ENCODE data around the gene PRAMEF12.
"Not testable (repeated sequence)": the region's sequence is repeated elsewhere in the genome, so short reads cannot be mapped to it uniquely, and the experiment has no call there.

The PRAMEF12 gene

GRCh38 chr1:12772520-12772919 is 1.0 kb upstream of the PRAMEF12 start:
- no peak for DNase-seq

GRCh38 chr1:12774801-12775345 is 1.3 kb downstream of the PRAMEF12 start:
- no peak for DNase-seq

- DNase-seq = no peak
These were observed 1.9 kb downstream of the PRAMEF12 start for GRCh38 chr1:12775443-12775842.

- no peak for DNase-seq
These were observed 3.4 kb downstream of the PRAMEF12 start for GRCh38 chr1:12776801-12777557.

GRCh38 chr1:12778061-12778460 is 4.5 kb downstream of the PRAMEF12 start:
- no peak for DNase-seq

GRCh38 chr1:12778907-12779306 is 5.4 kb downstream of the PRAMEF12 start:
- no peak for DNase-seq

GRCh38 chr1:12781488-12781887 is 8.0 kb downstream of the PRAMEF12 start:
- not testable (repeated sequence) for DNase-seq

GRCh38 chr1:12783783-12784182 is 10.2 kb downstream of the PRAMEF12 start:
- DNase-seq = peak; percentile 9

- peak; percentile 8 for DNase-seq
These were observed 11.2 kb downstream of the PRAMEF12 start for GRCh38 chr1:12784729-12785128.

- DNase-seq = not testable (repeated sequence)
These were observed 17.6 kb downstream of the PRAMEF12 start, which contains the start of gene PRAMEF1 for GRCh38 chr1:12791097-12791496. TSS of gene PRAMEF1 (plus strand) at chr1:12791397. CDS start at chr1:12793228, 1,831 bp downstream.

- no peak for DNase-seq
These were observed 25.4 kb downstream of the PRAMEF12 start for GRCh38 chr1:12798911-12799310.

- no peak for DNase-seq
These were observed 26.2 kb downstream of the PRAMEF12 start for GRCh38 chr1:12799730-12800129.

- DNase-seq = no peak
These were observed 36.4 kb downstream of the PRAMEF12 start for GRCh38 chr1:12809933-12810332.

- no peak for DNase-seq
These were observed 37.3 kb downstream of the PRAMEF12 start for GRCh38 chr1:12810691-12811408.

- DNase-seq = no peak
These were observed 37.9 kb downstream of the PRAMEF12 start for GRCh38 chr1:12811409-12811784.

GRCh38 chr1:12819061-12819460 is 45.5 kb downstream of the PRAMEF12 start:
- DNase-seq = not testable (repeated sequence)

Data from activated CD4-positive, alpha-beta T cell treated with anti-CD3 and anti-CD28 coated beads for 48 hours (primary cell).